ENCODE results near the gene ZNF423.

Gene ZNF423

DNA sequence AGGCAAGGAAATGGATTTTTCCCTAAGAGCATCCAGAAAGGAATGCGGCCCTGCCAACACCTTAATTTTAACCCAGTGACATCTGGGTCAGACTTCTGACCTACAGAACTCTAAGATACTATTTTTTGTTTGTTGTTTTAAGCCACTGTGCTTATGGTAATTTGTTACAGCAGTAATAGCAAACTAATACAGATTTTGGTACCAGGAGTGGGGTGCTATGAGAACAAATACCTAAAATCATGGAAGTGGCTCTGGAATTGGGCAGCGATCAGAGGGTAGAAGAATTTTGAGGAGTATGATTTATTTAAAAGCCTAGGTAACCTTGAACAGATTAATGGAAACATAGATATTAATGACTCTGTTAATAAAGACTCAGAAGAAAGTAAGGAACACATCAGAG, 208.2 kb downstream of the ZNF423 start:
- H3K9me3 ChIP-seq (ENCODE audit: control insufficient read depth, insufficient read depth, low read length) = no peaks in the 10 kb centered on the region
- peaks cover 4% of the 10 kb centered on the region for H3K4me1 ChIP-seq (ENCODE audit: control insufficient read depth, insufficient read depth, low read length)
- no peaks in the 10 kb centered on the region for H3K27me3 ChIP-seq (ENCODE audit: control insufficient read depth, insufficient read depth, low read length)
- no peak overlapping the region for H3K4me3 ChIP-seq (ENCODE audit: low read depth, low read length)
- no peaks in the 10 kb centered on the region for H3K36me3 ChIP-seq (ENCODE audit: control insufficient read depth, insufficient read depth, low read length)
- no peak overlapping the region for H3K9ac ChIP-seq (ENCODE audit: low read depth, low read length)

DNA sequence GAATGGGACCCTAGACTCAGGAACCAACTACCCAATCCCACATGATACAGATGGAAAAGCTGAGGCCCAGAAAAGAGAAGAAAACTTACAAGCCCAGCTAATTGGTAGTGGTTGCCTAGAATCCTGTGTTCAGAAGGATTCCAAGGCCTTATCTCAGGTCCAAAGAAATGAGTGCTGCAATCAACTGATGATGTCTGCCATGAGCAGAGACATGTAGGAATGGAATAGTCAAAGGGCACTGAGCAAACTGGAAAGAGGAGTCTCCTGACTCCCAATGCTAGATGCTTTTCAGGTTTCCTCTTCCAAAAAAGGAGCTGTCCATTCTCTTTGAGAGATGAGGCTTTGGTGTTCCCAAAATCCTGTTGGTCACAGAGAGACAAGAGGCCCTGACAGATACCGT, 210.6 kb downstream of the ZNF423 start:
- no peaks in the 10 kb centered on the region for H3K36me3 ChIP-seq (ENCODE audit: control insufficient read depth, insufficient read depth, low read length)
- H3K9me3 ChIP-seq (ENCODE audit: control insufficient read depth, insufficient read depth, low read length) = no peaks in the 10 kb centered on the region
- no peaks in the 10 kb centered on the region for H3K27me3 ChIP-seq (ENCODE audit: control insufficient read depth, insufficient read depth, low read length)
- H3K4me1 ChIP-seq (ENCODE audit: control insufficient read depth, insufficient read depth, low read length) = peaks cover 2% of the 10 kb centered on the region
- no peak overlapping the region for H3K9ac ChIP-seq (ENCODE audit: low read depth, low read length)
- H3K4me3 ChIP-seq (ENCODE audit: low read depth, low read length) = no peak overlapping the region

DNA sequence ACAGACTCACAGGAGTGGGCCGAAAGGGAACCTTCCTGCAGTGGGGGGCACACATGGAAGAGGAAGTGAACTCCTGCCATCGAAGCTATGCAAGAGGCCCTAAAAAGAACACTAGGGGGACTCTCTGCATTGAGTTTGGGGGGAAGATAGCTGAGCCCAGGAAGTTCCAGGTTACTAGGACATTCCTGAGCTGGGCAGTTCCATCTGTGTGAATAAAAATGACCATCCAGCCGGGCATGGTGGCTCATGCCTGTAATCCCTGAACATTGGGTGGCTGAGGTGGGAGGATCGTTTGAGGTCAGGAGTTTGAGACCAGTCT, 211.8 kb downstream of the ZNF423 start:
- Histone ChIP-seq H3K9me3 (ENCODE audit: control insufficient read depth, insufficient read depth, low read length) (no peaks in the 10 kb centered on the region), H3K27me3 (ENCODE audit: control insufficient read depth, insufficient read depth, low read length) (no peaks in the 10 kb centered on the region), H3K4me1 (ENCODE audit: control insufficient read depth, insufficient read depth, low read length) (peaks cover 7% of the 10 kb centered on the region), H3K9ac (ENCODE audit: low read depth, low read length) (no peak overlapping the region), H3K4me3 (ENCODE audit: low read depth, low read length) (no peak overlapping the region), H3K36me3 (ENCODE audit: control insufficient read depth, insufficient read depth, low read length) (no peaks in the 10 kb centered on the region)

DNA sequence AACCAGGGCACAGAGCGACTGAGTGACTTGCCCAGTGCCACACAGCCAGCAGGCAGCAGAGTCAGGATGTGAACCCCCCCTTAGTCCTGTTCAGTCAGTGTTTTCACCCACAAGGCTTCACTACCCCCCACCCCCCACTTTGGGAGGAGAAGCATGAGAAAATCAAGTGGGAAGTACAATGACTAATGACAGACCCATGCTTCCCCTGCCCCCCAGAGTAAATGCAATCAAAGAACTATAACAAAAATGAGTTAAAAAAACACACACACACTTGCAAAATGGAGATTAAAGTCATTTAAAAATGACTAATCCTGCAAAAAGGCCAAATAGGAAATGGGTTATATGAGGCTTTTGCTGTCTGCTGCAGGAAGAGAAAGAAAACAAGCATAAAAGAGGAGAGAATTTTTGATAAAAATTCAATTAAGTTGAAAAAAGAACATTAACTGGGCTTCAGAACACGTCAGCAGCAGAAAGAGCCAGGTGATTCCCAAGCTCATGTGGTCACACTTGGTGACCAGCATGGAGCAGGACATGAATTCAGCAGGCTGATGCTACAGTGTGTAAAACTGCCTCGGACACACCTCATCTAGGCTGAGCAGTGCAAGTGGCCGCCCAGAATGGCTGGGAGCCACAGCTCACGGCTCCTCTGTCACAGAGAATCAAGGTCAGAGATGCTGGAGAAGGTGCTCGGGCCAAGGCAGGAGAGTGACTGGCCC, 212.3 kb downstream of the ZNF423 start:
- Histone ChIP-seq H3K9ac (ENCODE audit: low read depth, low read length) (no peak overlapping the region), H3K27me3 (ENCODE audit: control insufficient read depth, insufficient read depth, low read length) (no peaks in the 10 kb centered on the region), H3K4me1 (ENCODE audit: control insufficient read depth, insufficient read depth, low read length) (peaks cover 8% of the 10 kb centered on the region), H3K9me3 (ENCODE audit: control insufficient read depth, insufficient read depth, low read length) (no peaks in the 10 kb centered on the region), H3K4me3 (ENCODE audit: low read depth, low read length) (no peak overlapping the region), H3K36me3 (ENCODE audit: control insufficient read depth, insufficient read depth, low read length) (no peaks in the 10 kb centered on the region)

DNA sequence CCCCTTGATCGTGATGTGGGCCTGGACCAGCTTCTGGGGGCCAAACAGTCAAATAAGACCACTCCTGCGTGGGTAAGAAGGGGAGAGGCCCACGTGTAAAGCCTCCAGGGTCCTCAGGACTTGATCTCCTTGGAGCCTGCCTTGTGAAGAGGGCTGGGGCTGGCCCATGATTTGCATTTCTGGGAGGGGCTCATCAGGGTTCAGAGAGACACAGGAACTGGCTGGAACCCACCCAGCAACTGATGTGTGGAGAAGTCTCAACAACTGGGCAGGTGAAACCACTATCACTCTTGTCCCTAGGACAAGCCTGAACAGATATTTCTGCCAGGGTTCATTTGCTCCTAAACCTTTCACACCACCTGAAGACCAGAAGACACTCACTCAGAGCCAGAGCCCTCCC, 214.7 kb downstream of the ZNF423 start:
- Histone ChIP-seq H3K4me1 (ENCODE audit: control insufficient read depth, insufficient read depth, low read length) (peaks cover 8% of the 10 kb centered on the region), H3K9ac (ENCODE audit: low read depth, low read length) (no peak overlapping the region), H3K4me3 (ENCODE audit: low read depth, low read length) (no peak overlapping the region), H3K27me3 (ENCODE audit: control insufficient read depth, insufficient read depth, low read length) (no peaks in the 10 kb centered on the region), H3K36me3 (ENCODE audit: control insufficient read depth, insufficient read depth, low read length) (peaks cover 23% of the 10 kb centered on the region), H3K9me3 (ENCODE audit: control insufficient read depth, insufficient read depth, low read length) (no peaks in the 10 kb centered on the region)

DNA sequence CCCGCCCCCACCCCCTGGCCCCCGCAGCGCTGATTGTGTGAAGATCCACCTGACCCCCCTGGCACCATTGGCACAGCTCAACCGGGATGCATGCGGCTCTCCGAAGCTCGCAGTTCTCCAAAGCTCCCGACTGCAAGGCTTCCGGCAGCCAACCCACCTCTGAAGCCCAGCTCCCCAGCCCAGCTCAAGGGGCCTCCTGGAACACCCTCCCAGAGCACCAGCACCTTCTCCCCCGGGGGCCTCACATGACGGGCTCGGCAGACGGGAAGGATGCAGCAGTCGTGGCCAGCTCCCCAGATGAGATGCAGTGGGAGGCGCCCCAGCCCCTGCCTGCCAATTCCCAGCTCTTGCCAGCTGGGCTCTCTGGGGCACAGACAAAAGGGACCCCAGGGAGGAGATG, 215.3 kb downstream of the ZNF423 start:
- H3K36me3 ChIP-seq (ENCODE audit: control insufficient read depth, insufficient read depth, low read length) = peaks cover 29% of the 10 kb centered on the region
- H3K27me3 ChIP-seq (ENCODE audit: control insufficient read depth, insufficient read depth, low read length) = no peaks in the 10 kb centered on the region
- H3K9me3 ChIP-seq (ENCODE audit: control insufficient read depth, insufficient read depth, low read length) = no peaks in the 10 kb centered on the region
- no peak overlapping the region for H3K9ac ChIP-seq (ENCODE audit: low read depth, low read length)
- H3K4me1 ChIP-seq (ENCODE audit: control insufficient read depth, insufficient read depth, low read length) = peaks cover 8% of the 10 kb centered on the region
- H3K4me3 ChIP-seq (ENCODE audit: low read depth, low read length) = no peak overlapping the region

DNA sequence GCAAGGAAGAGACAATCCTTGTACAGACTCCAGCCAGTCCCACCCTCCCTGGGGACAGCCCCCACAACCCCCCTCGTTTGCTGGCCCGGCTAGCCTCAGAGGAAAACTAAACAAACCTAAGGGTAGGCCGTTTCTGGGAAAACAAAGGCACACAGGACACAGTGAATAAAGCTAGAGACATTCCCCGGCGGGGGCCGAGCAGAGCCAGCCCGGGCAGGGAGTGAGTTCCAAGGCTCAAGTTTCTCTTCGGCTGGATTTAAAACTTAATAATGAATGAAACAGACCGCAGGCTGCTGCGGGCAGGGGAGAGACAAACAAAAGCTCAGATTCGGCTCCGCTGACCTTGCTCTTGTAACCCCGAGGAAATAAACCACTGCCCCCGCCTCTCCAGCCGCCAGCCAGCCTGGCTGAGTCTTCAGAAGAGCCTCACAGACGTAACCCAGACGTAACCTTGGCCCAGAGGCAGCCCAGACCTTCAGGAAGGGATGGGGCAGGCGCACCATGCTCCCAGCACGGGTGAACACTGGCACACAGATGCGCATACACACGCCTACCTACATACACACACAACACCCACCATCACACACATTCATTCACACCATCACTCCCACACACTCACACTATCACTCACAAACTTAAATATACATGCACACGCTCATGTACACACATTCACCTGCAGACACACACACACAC, 216.0 kb downstream of the ZNF423 start:
- H3K36me3 ChIP-seq (ENCODE audit: control insufficient read depth, insufficient read depth, low read length) = peaks cover 30% of the 10 kb centered on the region
- no peaks in the 10 kb centered on the region for H3K9me3 ChIP-seq (ENCODE audit: control insufficient read depth, insufficient read depth, low read length)
- H3K4me1 ChIP-seq (ENCODE audit: control insufficient read depth, insufficient read depth, low read length) = peaks cover 8% of the 10 kb centered on the region
- H3K4me3 ChIP-seq (ENCODE audit: low read depth, low read length) = no peak overlapping the region
- peak overlapping the region; percentile 5 for H3K9ac ChIP-seq (ENCODE audit: low read depth, low read length)
- no peaks in the 10 kb centered on the region for H3K27me3 ChIP-seq (ENCODE audit: control insufficient read depth, insufficient read depth, low read length)

DNA sequence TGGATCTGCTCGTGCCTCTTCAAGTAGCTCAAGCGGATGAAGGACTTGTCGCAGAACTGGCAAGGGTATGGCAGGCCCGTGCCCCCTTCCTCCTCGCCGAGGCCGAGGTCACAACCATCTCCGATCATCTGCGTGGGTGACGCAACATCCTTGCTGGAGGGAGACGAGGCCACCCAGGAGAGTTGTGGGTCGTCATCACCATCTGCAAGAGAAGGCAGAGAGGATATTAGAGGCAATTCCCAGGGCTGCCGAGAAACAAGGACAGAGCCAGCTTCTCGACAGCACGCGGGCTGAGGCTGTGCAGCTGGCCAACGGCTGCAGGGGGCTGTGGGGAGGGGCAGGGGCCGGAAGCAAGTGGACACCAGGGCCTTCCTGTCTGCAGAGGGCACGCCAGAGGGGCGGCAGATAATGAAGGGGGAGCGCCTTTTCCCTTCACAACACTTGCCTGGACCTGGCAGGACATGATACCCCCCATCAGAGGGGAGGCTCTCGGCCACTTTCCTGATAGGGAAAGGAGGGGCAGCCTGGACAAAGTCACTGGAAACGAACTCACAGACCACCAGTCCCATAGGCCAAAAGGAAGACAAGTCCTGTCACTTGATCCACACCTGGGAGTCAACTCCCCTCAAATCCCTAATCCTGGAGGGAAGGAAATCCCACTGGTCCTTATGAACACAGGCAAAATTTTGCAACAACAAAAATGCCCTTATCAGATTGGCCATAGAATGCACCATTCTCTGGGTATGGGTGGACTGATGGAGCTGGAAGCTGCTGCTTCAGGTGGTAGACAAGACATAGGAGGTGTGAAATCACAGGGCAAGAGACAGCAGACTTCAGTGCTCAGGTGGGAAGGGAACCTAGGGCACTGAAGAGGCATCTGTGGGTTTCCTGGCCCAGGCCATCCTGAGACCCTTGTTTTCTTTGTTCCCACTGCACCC, 217.0 kb downstream of the ZNF423 start:
- Histone ChIP-seq H3K4me1 (ENCODE audit: control insufficient read depth, insufficient read depth, low read length) (peaks cover 8% of the 10 kb centered on the region), H3K27me3 (ENCODE audit: control insufficient read depth, insufficient read depth, low read length) (no peaks in the 10 kb centered on the region), H3K9ac (ENCODE audit: low read depth, low read length) (no peak overlapping the region)

DNA sequence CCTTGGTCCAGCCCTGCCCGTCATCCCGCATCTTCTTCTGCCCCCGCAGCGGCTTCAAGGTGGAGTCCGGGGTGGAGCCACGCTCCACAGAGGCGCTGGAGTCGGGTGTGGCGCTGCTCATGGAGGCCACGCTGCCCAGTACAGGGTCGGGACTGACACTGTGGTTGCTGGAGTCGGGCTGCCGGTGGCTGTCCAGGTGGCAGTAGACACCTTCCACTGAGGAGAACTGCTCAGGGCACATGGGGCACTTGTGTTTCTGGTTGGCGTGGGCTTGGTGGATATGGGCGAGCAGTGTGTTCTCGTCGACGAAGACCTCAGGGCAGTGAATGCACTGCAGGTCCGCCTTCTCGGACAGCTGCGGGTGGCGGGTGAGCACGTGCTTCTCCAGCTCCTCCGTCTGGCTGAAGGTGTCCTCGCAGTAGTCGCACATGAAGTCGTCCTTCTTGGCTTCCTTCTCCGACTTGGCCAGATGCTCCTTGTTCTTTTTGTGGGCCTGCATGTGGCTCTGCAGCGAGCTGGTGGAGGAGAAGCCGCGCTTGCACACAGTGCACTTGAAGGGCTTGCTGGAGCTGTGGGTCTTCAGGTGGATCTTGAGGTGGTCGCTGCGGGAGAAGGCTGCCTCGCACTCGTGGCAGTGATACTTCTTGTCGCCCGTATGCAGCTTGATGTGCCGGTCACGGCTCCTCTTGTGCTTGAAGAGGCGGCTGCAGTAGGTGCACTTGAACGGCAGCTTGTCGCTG, 217.8 kb downstream of the ZNF423 start:
- no peaks in the 10 kb centered on the region for H3K27me3 ChIP-seq (ENCODE audit: control insufficient read depth, insufficient read depth, low read length)
- no peak overlapping the region for H3K9ac ChIP-seq (ENCODE audit: low read depth, low read length)
- H3K4me3 ChIP-seq (ENCODE audit: low read depth, low read length) = no peak overlapping the region
- peaks cover 30% of the 10 kb centered on the region for H3K36me3 ChIP-seq (ENCODE audit: control insufficient read depth, insufficient read depth, low read length)
- H3K9me3 ChIP-seq (ENCODE audit: control insufficient read depth, insufficient read depth, low read length) = no peaks in the 10 kb centered on the region
- peaks cover 8% of the 10 kb centered on the region for H3K4me1 ChIP-seq (ENCODE audit: control insufficient read depth, insufficient read depth, low read length)

More for the DNA sequence above, 217.0 kb downstream of the ZNF423 start:
- H3K36me3 ChIP-seq (ENCODE audit: control insufficient read depth, insufficient read depth, low read length) = peaks cover 30% of the 10 kb centered on the region
- H3K4me3 ChIP-seq (ENCODE audit: low read depth, low read length) = no peak overlapping the region
- H3K9me3 ChIP-seq (ENCODE audit: control insufficient read depth, insufficient read depth, low read length) = no peaks in the 10 kb centered on the region

DNA sequence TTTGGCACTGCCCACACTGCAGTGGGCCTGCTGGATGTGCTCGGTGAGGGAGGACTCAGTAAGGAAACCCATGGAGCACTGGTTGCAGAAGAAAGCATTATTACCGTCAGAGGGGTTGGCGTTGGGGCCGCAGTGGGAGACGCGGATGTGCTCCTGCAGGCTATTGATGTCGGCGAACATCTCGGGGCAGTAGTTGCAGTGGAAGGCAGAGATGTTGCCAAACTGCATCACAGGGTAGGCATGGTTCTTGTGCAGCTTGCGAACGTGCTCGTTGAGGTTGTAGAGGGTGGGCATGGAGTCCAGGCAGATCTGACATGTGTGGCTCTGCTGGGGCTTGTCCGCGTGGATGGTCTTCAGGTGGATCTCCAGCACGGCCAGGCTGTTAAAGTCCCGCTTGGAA, 218.4 kb downstream of the ZNF423 start:
- Histone ChIP-seq H3K4me1 (ENCODE audit: control insufficient read depth, insufficient read depth, low read length) (peaks cover 8% of the 10 kb centered on the region), H3K4me3 (ENCODE audit: low read depth, low read length) (no peak overlapping the region), H3K36me3 (ENCODE audit: control insufficient read depth, insufficient read depth, low read length) (peaks cover 30% of the 10 kb centered on the region), H3K9me3 (ENCODE audit: control insufficient read depth, insufficient read depth, low read length) (no peaks in the 10 kb centered on the region), H3K9ac (ENCODE audit: low read depth, low read length) (no peak overlapping the region), H3K27me3 (ENCODE audit: control insufficient read depth, insufficient read depth, low read length) (no peaks in the 10 kb centered on the region)

DNA sequence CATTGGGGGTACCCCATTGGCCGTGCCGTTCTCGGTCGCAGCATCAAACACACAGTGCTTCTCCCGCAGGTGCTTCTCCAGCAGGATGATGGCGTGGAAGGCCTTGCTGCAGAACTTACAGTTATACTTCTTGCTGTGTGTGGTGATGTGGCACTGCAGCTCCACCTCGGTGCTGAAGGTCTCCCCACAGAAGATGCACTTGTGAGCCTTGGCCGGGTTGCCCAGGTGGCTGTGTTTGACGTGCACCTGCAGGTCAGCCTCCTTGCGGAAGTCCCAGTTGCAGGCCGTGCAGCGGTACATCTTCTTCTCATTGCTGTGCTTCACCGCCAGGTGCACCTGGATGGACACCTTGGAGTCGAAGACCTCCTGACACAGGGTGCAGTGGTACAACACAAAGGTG, 219.3 kb downstream of the ZNF423 start:
- Histone ChIP-seq H3K4me3 (ENCODE audit: low read depth, low read length) (no peak overlapping the region), H3K36me3 (ENCODE audit: control insufficient read depth, insufficient read depth, low read length) (peaks cover 30% of the 10 kb centered on the region), H3K4me1 (ENCODE audit: control insufficient read depth, insufficient read depth, low read length) (peaks cover 8% of the 10 kb centered on the region), H3K9me3 (ENCODE audit: control insufficient read depth, insufficient read depth, low read length) (no peaks in the 10 kb centered on the region), H3K27me3 (ENCODE audit: control insufficient read depth, insufficient read depth, low read length) (no peaks in the 10 kb centered on the region), H3K9ac (ENCODE audit: low read depth, low read length) (no peak overlapping the region)
